ENCODE data around the gene FLYWCH1. TPM values are rescaled to one million over a fixed set of nuclear protein-coding genes. Genes with fewer than 3 reads are reported as not detected.

The FLYWCH1 gene
- total RNA-seq, 1 experiment from 2014 or later = 12.5 TPM

DNA sequence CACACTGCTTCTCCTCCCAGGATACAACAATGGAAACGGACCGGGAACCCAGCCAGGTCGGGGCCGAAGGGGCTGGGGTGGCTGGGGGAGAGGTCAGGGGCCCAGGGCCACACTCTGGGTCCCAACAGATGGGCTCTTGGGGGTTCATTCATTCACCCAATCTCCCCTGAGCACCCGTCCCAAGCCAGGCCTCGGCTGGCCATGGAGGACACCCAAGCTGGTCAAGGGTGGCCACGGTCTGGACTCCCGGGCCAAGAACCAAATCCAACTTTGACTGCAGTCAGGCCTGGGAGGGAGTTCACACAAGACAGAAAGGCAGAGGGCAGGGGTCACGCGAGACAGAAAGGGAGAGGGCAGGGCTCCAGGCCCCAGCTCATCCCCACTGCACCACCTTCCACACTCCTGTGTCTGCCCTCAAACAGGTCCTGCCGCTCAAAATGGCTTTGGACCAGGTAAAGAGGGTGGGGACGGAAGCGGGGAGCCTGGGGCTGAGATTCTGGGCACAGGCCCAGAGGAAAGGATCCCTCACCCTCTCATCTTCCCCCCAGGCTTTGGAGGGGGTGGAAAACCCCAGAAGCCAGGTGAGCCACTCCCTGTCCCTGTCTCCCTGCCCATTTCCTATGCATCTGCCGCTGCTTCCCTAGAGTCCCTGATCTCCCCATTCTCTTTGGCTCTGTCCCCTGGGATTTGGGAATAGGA, 80.8 kb downstream of the FLYWCH1 start:
- peaks cover 2% of the 10 kb centered on the region for H4K20me1 ChIP-seq (ENCODE audit: control insufficient read depth, insufficient read depth, insufficient read length)

More for the DNA sequence above, 80.8 kb downstream of the FLYWCH1 start:
- Histone ChIP-seq H2AK5ac (ENCODE audit: insufficient read length, low read length) (no peak overlapping the region), H3T11ph (ENCODE audit: low read length) (no peak overlapping the region), H4K91ac (ENCODE audit: insufficient read length, low read depth, low read length) (no peak overlapping the region), H2BK120ac (ENCODE audit: low read depth, low read length, poor library complexity, severe bottlenecking) (no peak overlapping the region), H3K18ac (ENCODE audit: insufficient read length, low read depth, low read length) (no peak overlapping the region), H3K4me1 (ENCODE audit: insufficient read depth, low read length) (no peaks in the 10 kb centered on the region; the same call in 1 of the 2 replicates), H2BK12ac (ENCODE audit: insufficient read length, low read depth, low read length) (no peak overlapping the region), H3K14ac (ENCODE audit: insufficient read depth, low read length) (no peak overlapping the region), H3K4ac (ENCODE audit: low read depth, low read length) (no peak overlapping the region), H3K27ac (ENCODE audit: insufficient read length, low read depth, low read length) (no peak overlapping the region), H2BK5ac (ENCODE audit: insufficient read length, low read length) (no peak overlapping the region), H3K9me3 (ENCODE audit: control insufficient read depth, low read depth, low read length) (no peaks in the 10 kb centered on the region), H3K4me2 (ENCODE audit: insufficient read depth, insufficient read length, low read length) (no peak overlapping the region), H3K23me2 (ENCODE audit: insufficient read length, low read depth, low read length, poor library complexity, severe bottlenecking) (no peaks in the 10 kb centered on the region), H2AFZ (ENCODE audit: low read length) (no peak overlapping the region), H2BK15ac (ENCODE audit: low read depth, low read length) (no peak overlapping the region), H3K27me3 (ENCODE audit: insufficient read depth, low read length) (no peaks in the 10 kb centered on the region), H3K79me2 (ENCODE audit: insufficient read depth, low read length) (no peaks in the 10 kb centered on the region), H3K9ac (ENCODE audit: extremely low read depth, insufficient read length, low read length) (no peak overlapping the region), H3K23ac (ENCODE audit: insufficient read length, low read depth, low read length) (no peak overlapping the region), H4K5ac (ENCODE audit: insufficient read length, low read depth, low read length) (no peak overlapping the region), H3K79me1 (ENCODE audit: insufficient read depth, low read depth, low read length, poor library complexity, severe bottlenecking) (no peaks in the 10 kb centered on the region), H3K56ac (ENCODE audit: insufficient read length, low read depth, low read length) (no peak overlapping the region), H4K8ac (replicated peaks; ENCODE audit: insufficient read length, low read depth, low read length) (no peak overlapping the region), H2BK20ac (ENCODE audit: low read depth, low read length, poor library complexity, severe bottlenecking) (no peak overlapping the region)
- no peaks in the 10 kb centered on the region for H3K36me3 Mint-ChIP-seq (ENCODE audit: insufficient read depth in 1 of 3, low read depth in 3 of 3)
- peaks cover 11 to 56% of the 10 kb centered on the region in 2 experiments for H3K4me1 Mint-ChIP-seq
- peaks cover 4% of the 10 kb centered on the region for H3K27me3 Mint-ChIP-seq (ENCODE audit: low read depth)
- H3K9me3 Mint-ChIP-seq = no peaks in the 10 kb centered on the region
- WGBS (ENCODE audit: extremely low coverage, insufficient read length, low lambda C conversion rate) = no CpG with 5 or more reads among the region's 14 CpGs
- peak overlapping the region in 1 of 3 experiments; percentile 76; a peak in 2 of 7 replicates for H3K27ac Mint-ChIP-seq
- H3K4me3 Mint-ChIP-seq = no peak overlapping the region
- TF ChIP-seq, protein P1, sequence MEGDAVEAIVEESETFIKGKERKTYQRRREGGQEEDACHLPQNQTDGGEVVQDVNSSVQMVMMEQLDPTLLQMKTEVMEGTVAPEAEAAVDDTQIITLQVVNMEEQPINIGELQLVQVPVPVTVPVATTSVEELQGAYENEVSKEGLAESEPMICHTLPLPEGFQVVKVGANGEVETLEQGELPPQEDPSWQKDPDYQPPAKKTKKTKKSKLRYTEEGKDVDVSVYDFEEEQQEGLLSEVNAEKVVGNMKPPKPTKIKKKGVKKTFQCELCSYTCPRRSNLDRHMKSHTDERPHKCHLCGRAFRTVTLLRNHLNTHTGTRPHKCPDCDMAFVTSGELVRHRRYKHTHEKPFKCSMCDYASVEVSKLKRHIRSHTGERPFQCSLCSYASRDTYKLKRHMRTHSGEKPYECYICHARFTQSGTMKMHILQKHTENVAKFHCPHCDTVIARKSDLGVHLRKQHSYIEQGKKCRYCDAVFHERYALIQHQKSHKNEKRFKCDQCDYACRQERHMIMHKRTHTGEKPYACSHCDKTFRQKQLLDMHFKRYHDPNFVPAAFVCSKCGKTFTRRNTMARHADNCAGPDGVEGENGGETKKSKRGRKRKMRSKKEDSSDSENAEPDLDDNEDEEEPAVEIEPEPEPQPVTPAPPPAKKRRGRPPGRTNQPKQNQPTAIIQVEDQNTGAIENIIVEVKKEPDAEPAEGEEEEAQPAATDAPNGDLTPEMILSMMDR (conservative IDR thresholded peaks at IDR 0.05) = no peak
- DNase-seq = no peak

Data from H9 (cell line).